UCSD-AML1 (cell line): ENCODE results near the gene WWOX.

Experiments used
- DNase-seq: peaks from one replicate; lab custom pipeline; 2025; ENCODE audit not compliant: unreplicated experiment; lab: John Stamatoyannopoulos, UW

The WWOX gene

GRCh38 chr16:78778101-78779004, 678.9 kb downstream of the WWOX start:
- DNase-seq: no peak

DNA sequence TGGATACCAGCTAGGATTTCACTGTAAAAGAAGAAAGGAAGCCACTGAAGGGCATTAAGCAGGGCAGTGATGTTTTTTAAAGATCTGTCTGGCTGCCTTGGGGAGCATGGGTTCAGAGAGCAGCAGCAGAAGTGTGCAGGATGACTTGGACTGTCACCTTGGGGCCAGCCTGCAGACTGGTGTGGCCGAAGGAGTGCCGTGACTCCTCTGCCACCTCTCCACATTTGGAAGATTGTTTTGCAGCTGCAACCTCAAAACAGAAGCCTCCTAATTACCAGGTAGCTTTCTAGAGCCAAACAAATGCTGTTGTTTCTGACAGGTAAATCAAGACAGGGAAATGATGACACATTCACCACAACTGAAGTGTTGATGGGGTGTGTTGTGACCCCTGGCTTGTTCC, 681.4 kb downstream of the WWOX start:
- DNase-seq: no peak

DNA sequence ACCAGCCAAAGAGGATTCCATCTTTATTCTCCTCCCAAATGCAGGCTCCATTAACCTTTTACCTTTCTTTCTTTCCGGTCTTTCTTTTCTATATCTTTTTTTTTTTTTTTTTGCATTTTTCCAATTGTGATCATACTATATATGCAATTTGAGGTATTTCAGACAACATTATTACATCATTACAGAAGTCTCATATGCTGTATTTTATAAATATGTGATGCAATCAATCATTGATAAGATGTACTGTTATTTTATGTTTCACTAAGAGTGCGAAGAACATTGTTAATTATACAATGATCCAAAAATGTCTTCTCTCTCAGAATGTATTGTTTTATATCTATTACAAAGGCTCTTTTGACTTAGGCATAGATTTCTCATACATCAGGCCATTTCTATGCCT, 683.1 kb downstream of the WWOX start:
- DNase-seq: no peak

- DNase-seq: no peak
These were observed 684.2 kb downstream of the WWOX start for GRCh38 chr16:78783570-78784079.

GRCh38 chr16:78784771-78785170, 685.3 kb downstream of the WWOX start:
- no peak for DNase-seq

- no peak for DNase-seq
These were observed 685.8 kb downstream of the WWOX start for GRCh38 chr16:78785218-78785617.

- DNase-seq: no peak
These were observed 687.2 kb downstream of the WWOX start for GRCh38 chr16:78786635-78787034.

DNA sequence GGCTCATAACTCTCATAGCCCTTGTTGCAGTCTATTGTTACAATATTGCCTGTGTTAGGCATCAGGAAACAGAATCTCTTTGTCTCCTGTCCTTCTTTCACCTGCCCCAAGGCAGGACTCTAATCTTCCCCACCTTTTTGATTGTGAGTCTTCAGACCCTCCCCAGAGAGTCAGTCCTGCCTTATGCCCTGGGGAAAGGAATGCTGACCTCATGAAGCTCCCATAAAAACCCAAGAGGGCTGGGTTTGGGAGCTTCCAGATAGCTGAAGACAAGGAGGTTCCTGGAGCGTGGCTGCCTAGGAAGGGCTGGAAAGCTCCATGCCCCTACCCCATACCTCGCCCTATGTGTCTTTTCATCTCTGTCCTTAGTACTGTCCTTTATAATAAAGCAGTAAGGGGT, 688.8 kb downstream of the WWOX start:
- DNase-seq: no peak

DNA sequence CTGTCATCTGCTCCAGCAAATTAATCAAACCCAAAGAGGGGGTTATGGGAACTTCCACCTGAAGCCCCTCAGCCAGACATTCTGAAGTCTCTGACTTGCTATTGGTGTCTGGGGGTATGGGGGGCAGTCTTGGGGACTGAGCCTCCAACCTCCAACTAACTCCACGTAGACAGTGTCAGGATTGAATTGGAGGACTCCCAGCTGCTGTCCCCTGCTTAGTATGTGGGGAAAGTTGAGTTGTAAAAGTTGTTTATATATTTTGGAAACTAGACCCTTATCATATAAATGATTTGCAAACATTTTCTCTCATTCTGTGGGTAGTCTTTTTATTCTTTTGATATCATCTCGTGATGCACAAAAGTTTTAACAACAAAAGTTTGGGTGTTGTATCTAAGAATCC, 689.2 kb downstream of the WWOX start:
- DNase-seq: no peak

GRCh38 chr16:78789561-78789960, 690.1 kb downstream of the WWOX start:
- no peak for DNase-seq

GRCh38 chr16:78791011-78791410, 691.6 kb downstream of the WWOX start:
- no peak for DNase-seq

- no peak for DNase-seq
These were observed 692.5 kb downstream of the WWOX start for GRCh38 chr16:78791926-78792325.

- no peak for DNase-seq
These were observed 693.5 kb downstream of the WWOX start for GRCh38 chr16:78792952-78793351.

DNA sequence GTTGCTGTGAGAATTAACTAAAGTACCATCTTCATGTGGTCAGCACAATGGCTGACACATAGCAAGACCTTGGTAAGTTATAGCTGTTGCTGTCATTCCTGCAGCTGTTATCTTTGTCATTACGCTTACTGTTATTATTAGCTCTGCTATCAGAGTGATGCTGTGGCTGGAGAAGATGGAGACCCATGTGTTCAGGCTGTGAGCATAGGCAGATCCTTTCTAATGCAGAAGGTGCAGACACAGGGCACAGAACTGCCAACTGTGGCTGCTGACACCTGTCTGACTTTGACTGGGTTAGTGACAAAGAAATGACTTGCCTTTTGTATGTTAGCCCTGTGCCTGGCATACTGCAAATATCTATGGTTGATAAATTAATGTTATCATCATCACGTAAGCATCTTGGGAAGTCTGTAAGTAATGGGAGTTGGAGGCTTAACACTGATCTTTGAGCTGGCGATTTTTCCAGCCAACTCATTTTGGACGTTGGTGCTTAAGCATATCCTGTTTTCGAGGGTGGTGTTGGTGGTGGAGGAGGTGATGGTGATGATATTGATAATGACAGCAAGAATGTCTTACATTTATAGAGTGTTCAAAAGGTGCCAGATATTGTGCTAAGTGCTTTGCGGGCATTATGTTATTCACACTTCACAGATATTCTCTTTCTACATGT, 695.3 kb downstream of the WWOX start:
- no peak for DNase-seq

DNA sequence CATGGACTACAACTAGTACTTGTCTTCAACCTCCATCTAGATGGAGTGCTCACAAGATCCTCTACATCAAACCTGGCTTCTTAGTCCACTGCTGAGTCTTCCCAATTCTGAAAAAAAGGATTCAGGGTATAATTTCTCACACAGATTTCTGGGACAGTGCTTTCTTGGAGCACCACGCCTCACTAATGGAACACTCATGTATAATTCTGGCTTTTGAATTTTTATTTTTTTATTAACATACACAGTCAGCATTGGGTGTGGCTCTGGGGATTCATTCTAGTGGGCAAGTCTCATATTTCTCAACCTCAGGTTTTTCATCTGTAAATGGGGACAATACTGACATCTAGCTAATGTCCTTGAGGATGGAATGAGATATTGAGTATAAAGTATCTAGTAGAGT, 696.0 kb downstream of the WWOX start:
- DNase-seq: no peak

DNA sequence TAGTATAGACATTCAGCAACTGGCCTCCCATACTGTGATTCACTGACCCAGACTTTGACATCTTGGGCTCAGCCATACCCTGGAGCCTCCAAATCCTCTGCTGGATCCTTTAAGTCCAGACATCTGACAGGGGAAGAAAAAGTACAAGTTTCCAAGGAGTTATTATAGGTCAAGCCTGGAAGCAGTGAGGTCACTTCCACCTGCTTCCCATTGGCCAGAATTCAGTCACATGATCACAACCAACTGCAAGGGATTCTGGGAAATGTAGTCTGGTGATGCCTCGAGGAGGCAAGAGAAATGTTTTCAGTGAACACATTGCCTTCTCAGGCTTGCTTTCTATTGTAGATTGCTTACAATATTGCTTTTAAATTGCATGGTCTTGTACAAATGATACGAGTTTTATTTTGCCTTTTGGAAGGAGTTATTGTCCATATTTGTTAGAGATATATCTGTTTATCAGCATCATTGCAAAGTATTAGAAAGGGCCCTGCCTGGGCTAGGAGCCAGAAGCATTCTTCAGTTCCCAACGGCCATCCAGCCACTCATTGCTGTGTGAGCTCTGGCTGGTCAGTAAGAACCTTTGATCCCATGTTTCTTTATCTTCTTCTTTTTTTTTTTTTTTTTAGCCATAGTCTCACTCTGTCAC, 696.9 kb downstream of the WWOX start:
- no peak for DNase-seq

DNA sequence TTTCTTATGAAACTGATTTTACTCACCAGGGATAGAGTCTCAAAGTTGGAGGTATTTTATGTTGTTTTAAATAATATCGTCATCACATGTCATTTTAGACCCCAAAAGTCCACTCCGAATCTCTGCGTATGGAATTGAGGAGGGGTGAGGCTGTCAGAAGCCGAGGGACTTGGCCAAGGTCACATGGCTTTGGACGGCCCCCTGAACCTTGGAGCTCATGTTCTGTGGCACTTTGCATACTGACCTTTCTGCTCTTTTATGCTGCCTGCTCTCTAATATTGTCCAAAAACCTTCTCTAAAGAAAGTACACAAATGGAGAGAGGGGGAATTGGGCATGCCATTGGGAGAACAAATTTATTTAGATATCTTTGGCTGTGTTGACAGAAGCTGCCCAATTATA, 700.0 kb downstream of the WWOX start:
- no peak for DNase-seq

- DNase-seq: no peak
These were observed 701.1 kb downstream of the WWOX start for GRCh38 chr16:78800523-78800922.

- DNase-seq: no peak
These were observed 704.7 kb downstream of the WWOX start for GRCh38 chr16:78804058-78804735.

DNA sequence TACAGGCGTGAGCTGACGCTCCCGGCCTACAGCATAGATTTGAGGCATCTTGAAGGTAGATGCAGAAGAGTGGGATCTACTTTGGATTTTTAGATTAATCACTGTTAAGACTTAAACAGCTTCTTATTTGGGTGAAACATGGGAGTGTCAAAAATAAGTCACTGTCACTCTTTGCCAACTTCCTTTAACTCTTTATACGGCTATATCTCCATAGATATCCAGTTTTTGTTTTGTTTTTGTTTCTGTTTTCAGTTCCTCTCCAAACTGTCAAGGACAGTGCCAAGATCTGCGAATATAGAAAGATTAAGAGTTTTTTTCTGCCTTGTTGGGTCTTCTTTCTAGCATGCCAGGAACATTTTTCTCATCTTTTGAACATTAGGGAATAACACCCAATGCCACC, 706.1 kb downstream of the WWOX start:
- DNase-seq: no peak

- no peak for DNase-seq
These were observed 711.8 kb downstream of the WWOX start for GRCh38 chr16:78811247-78811646.
